ENCODE measurements around the gene OR2D3.

GRCh38 chr11:6931146-6931713 is 10.4 kb downstream of the OR2D3 start:
- TF ChIP-seq CTCF (IDR thresholded peaks at IDR 0.05; ENCODE audit: low read depth, low read length) (no peak), EZH2phosphoT487 (IDR thresholded peaks at IDR 0.05; ENCODE audit: low read depth) (no peak)

Measured in OCI-LY3 (cell line).